Endothelial cell of umbilical vein (primary cell): ENCODE data around the gene RNF121. TPM values are rescaled to one million over a fixed set of nuclear protein-coding genes. Genes with fewer than 3 reads are reported as not detected.

Experiments
- BruUV-seq: library from RNA; stranded (reverse); fragments of 400-500 nt; replicated peaks from 2 replicates; lab custom pipeline; 2021; lab: Mats Ljungman, UMichigan
- CTCF ChIA-PET: fragments of 300-600, 350-600 bp; sonication (Branson Sonifier 250); formaldehyde crosslinking; loops from one replicate; lab custom pipeline; 2021; ENCODE audit warnings: antibody characterized with exemption, inconsistent platforms; lab: Charles Lee
- POLR2A ChIA-PET: fragments of 300-600, 350-600 bp; sonication (Branson Sonifier 250); formaldehyde crosslinking; loops from one replicate; lab custom pipeline; 2021; ENCODE audit warnings: antibody characterized with exemption, inconsistent platforms; lab: Charles Lee
- DNase-seq: peaks from one replicate; pipeline ENCODE4 v3.0.0-alpha.2; 2011; ENCODE audit warnings: low read depth, low spot score
- FAIRE-seq: peaks from 2 replicates; lab custom pipeline; 2011; peaks lifted over from hg19 to GRCh38; lab: Jason Lieb, UNC
- H2AFZ ChIP-seq: 2 replicates; pipeline ENCODE4 v1.6.0; 2012; ENCODE audit warnings: low read depth, low read length, control low read depth, inconsistent platforms
- H3K27ac ChIP-seq: 2 replicates; pipeline ENCODE4 v1.5.1; 2011; ENCODE audit warnings: low read depth, mild to moderate bottlenecking, control low read depth, low read length, moderate library complexity; ENCODE audit not compliant: insufficient read depth
- H3K27me3 ChIP-seq, 2 experiments: 2 replicates each; pipeline versions ENCODE4 v1.6.0 to v1.6.1; 2011; ENCODE audit warnings: low read length in 2 of 2, mixed read lengths in 1 of 2; ENCODE audit not compliant: control insufficient read depth in 2 of 2, insufficient read depth in 2 of 2
- H3K36me3 ChIP-seq, 2 experiments: 2 replicates in 1 of 2; 3 replicates in 1 of 2; pipeline ENCODE4 v1.5.1; 2011; ENCODE audit warnings: low read length in 2 of 2, mild to moderate bottlenecking in 1 of 2, moderate library complexity in 1 of 2; ENCODE audit not compliant: control insufficient read depth in 2 of 2, insufficient read depth in 2 of 2; ENCODE audit errors: extremely low read depth in 1 of 2
- H3K4me1 ChIP-seq: 3 replicates; pipeline ENCODE4 v1.5.1; 2011; ENCODE audit warnings: mild to moderate bottlenecking, low read length; ENCODE audit not compliant: control insufficient read depth, insufficient read depth; ENCODE audit errors: extremely low read depth
- H3K4me2 ChIP-seq: 2 replicates; pipeline ENCODE4 v1.6.1; 2011; ENCODE audit warnings: low read length, control low read depth, mixed read lengths; ENCODE audit not compliant: insufficient read depth
- H3K4me3 ChIP-seq, 3 experiments: fragments of 200-600 bp in 1 of 3; sonication (generic), shearing (Covaris generic) in 1 of 3; replicated peaks in 1 of 3; 2 replicates each; pipeline ENCODE4 v1.5.1; 2011 to 2016; ENCODE audit warnings: control low read depth in 3 of 3, low read length in 3 of 3, mild to moderate bottlenecking in 2 of 3, inconsistent platforms in 1 of 3, low read depth in 1 of 3, moderate library complexity in 1 of 3; ENCODE audit not compliant: insufficient read depth in 1 of 3
- H3K79me2 ChIP-seq: 2 replicates; pipeline ENCODE4 v1.6.0; 2012; ENCODE audit warnings: low read length, inconsistent platforms; ENCODE audit not compliant: control insufficient read depth, insufficient read depth
- H3K9ac ChIP-seq: replicated peaks from 2 replicates; pipeline ENCODE3; 2011; ENCODE audit warnings: low read length, control low read depth; ENCODE audit not compliant: insufficient read depth; ENCODE audit errors: extremely low read depth
- H3K9me1 ChIP-seq: replicated peaks from 3 replicates; pipeline ENCODE4 v1.6.0; 2011; ENCODE audit warnings: mild to moderate bottlenecking, low read length; ENCODE audit not compliant: control insufficient read depth, insufficient read depth; ENCODE audit errors: extremely low read depth
- H3K9me3 ChIP-seq: replicated peaks from 2 replicates; pipeline ENCODE4 v1.5.1; 2012; ENCODE audit warnings: low read length, inconsistent platforms; ENCODE audit not compliant: control insufficient read depth, insufficient read depth
- H4K20me1 ChIP-seq: replicated peaks from 2 replicates; pipeline ENCODE3; 2011; ENCODE audit warnings: mild to moderate bottlenecking, low read length; ENCODE audit not compliant: control insufficient read depth, insufficient read depth; ENCODE audit errors: extremely low read depth
- CTCF ChIP-seq, 2 donors: IDR thresholded peaks; 1 replicate in 1 of 2; 2 replicates in 1 of 2; pipeline ENCODE4 v1.5.1; 2011; ENCODE audit warnings: low read length in 2 of 2, mild to moderate bottlenecking in 2 of 2, moderate library complexity in 2 of 2, control low read depth in 1 of 2, inconsistent platforms in 1 of 2, low read depth in 1 of 2; ENCODE audit not compliant: insufficient read depth in 1 of 2; ENCODE audit errors: extremely low read depth in 1 of 2
- EZH2 ChIP-seq: IDR thresholded peaks from 2 replicates; pipeline ENCODE4 v1.6.1; 2012; ENCODE audit warnings: borderline replicate concordance, low read depth, mild to moderate bottlenecking, moderate library complexity, low read length, inconsistent platforms; ENCODE audit not compliant: severe bottlenecking
- FOS ChIP-seq: IDR thresholded peaks from 2 replicates; pipeline ENCODE4 v1.6.1; 2011; ENCODE audit warnings: mild to moderate bottlenecking, low read length, moderate library complexity, borderline replicate concordance; ENCODE audit not compliant: insufficient read depth
- GATA2 ChIP-seq: IDR thresholded peaks from 2 replicates; pipeline ENCODE4 v1.7.0; 2011; ENCODE audit warnings: low read depth, mild to moderate bottlenecking, moderate library complexity, mixed read lengths, low read length; ENCODE audit not compliant: insufficient read length, insufficient read depth
- JUN ChIP-seq: IDR thresholded peaks from 2 replicates; pipeline ENCODE4 v1.6.1; 2011; ENCODE audit warnings: borderline replicate concordance, low read depth; ENCODE audit not compliant: insufficient read length, insufficient read depth
- MAX ChIP-seq: IDR thresholded peaks from 2 replicates; pipeline ENCODE4 v1.6.1; 2011; ENCODE audit not compliant: insufficient read depth, insufficient read length
- MYC ChIP-seq: IDR thresholded peaks from one replicate; pipeline ENCODE4 v1.6.1; 2011; ENCODE audit warnings: mild to moderate bottlenecking, low read depth, low read length
- POLR2A ChIP-seq: IDR thresholded peaks from 2 replicates; pipeline ENCODE4 v1.6.1; 2012; ENCODE audit warnings: low read depth, mild to moderate bottlenecking, control low read depth, low read length
- POLR2AphosphoS5 ChIP-seq: IDR thresholded peaks from 2 replicates; pipeline ENCODE4 v1.6.1; 2012; ENCODE audit warnings: low read depth, mild to moderate bottlenecking, control low read depth, low read length, moderate library complexity; ENCODE audit not compliant: insufficient read depth
- dilution Hi-C: fragments of 300-500 bp; cut with MboI; formaldehyde crosslinking; loops from one replicate; pipeline ENCODE4 v1.15.0; 2019; ENCODE audit warnings: low sequenced_read_pairs; ENCODE audit not compliant: extremely low pct_ligation_motif_present
- intact Hi-C: fragments of 100-400 bp; cut with micrococcal nuclease; formaldehyde crosslinking; loops from one replicate; pipeline ENCODE4 v1.10.0; 2022
- polyA plus RNA-seq, 4 experiments: library from polyadenylated mRNA; depleted of rRNA in 3 of 4; stranded (reverse) in 3 of 4; unstranded in 1 of 4; fragments of >200 nt; gene quantifications; 2 replicates each; pipeline versions ENCODE4 v1.2.1 to v1.2.3, GENCODE V29; 2011 to 2012; ENCODE audit warnings: missing spikeins in 1 of 4
- total RNA-seq: library from RNA; stranded (reverse); gene quantifications from 2 replicates; pipeline ENCODE4 v1.2.3, GENCODE V29; 2021

Gene RNF121
- total and polyA plus RNA-seq, 2 donors (not counting 3 experiments of a cell fraction or from before 2014, with no cell fraction given): 61.4 to 99.9 TPM

GRCh38 chr11:72036687-72037086 lies 107.8 kb downstream of the RNF121 start:
- H4K20me1 ChIP-seq: peaks cover 4% of the 10 kb centered on the region
- intact Hi-C loops (no loop called here), dilution Hi-C loops (no loop called here)
- CTCF ChIA-PET: interaction anchor here (1.1 to 2.6 kb wide), 2 partner anchors 11 to 55 kb away, joined by 3 to 11 read pairs; no protein-coding TSS in a partner anchor
- no peak overlapping the region for H3K27ac ChIP-seq
- H3K4me1 ChIP-seq: peaks cover 26% of the 10 kb centered on the region
- FAIRE-seq (no peak), DNase-seq (no peak)
- H2AFZ ChIP-seq: no peak overlapping the region
- no peaks in the 10 kb centered on the region for H3K9me1 ChIP-seq
- H3K36me3 ChIP-seq: peaks cover 4 to 5% of the 10 kb centered on the region in 2 experiments
- no peak overlapping the region for H3K4me2 ChIP-seq
- no peak overlapping the region for H3K4me3 ChIP-seq
- no peaks in the 10 kb centered on the region for H3K27me3 ChIP-seq
- no peaks in the 10 kb centered on the region for H3K9me3 ChIP-seq
- no peak for TF ChIP-seq GATA2
- TF ChIP-seq FOS: no peak
- no peak for TF ChIP-seq CTCF (IDR thresholded peaks at IDR 0.05; ENCODE audit: extremely low read depth in 1 of 2, insufficient read depth in 1 of 2, low read depth in 1 of 2, low read length in 2 of 2)
- no peak for TF ChIP-seq MYC
- no peak for TF ChIP-seq JUN
- TF ChIP-seq POLR2AphosphoS5: no peak
- no peak for TF ChIP-seq MAX
- no peak for TF ChIP-seq EZH2
- no peak for TF ChIP-seq POLR2A
- no TSS peak for BruUV-seq
- peaks cover 73% of the 10 kb centered on the region for H3K79me2 ChIP-seq
- POLR2A ChIA-PET: no interaction called here
- no peak overlapping the region for H3K9ac ChIP-seq
